HepG2 (cell line): Measurements from ENCODE around the gene JAGN1. TPM values are rescaled to one million over a fixed set of nuclear protein-coding genes. Genes with fewer than 3 reads are reported as not detected.
A peak's percentile ranks its signal among the peaks of the same experiment; 100 is the strongest.

ENCODE experiments used
- ATAC-seq: fragments of 200-7000 bp; cut with Tn5 transposase; 3 replicates; pipeline ENCODE4 v1.9.1; 2020; ENCODE audit warnings: mild to moderate bottlenecking, moderate library complexity
- BruUV-seq: library from RNA; stranded (reverse); fragments of 400-500 nt; replicated peaks from 2 replicates; lab custom pipeline; 2021; lab: Mats Ljungman, UMichigan
- CTCF ChIA-PET: fragments of 300-600 bp; formaldehyde crosslinking; extraction: SDS; loops from one replicate; lab custom pipeline; 2021; ENCODE audit warnings: low total read pairs, inconsistent platforms, low intra/inter-chr PET ratio; lab: Yijun Ruan, JAX
- POLR2A ChIA-PET: fragments of 350-600 bp; sonication (Branson Sonifier 250); formaldehyde crosslinking; loops from one replicate; lab custom pipeline; 2020; ENCODE audit warnings: antibody characterized with exemption, inconsistent platforms; lab: Yijun Ruan, JAX
- DNase-seq: peaks from one replicate; pipeline ENCODE4 v3.0.0-alpha.2; 2015; ENCODE audit warnings: low spot score
- FAIRE-seq: peaks from 3 replicates; lab custom pipeline; 2011; peaks lifted over from hg19 to GRCh38; lab: Jason Lieb, UNC
- H2AFZ ChIP-seq: one replicate; pipeline ENCODE4 v1.6.1; 2011; ENCODE audit warnings: low read length, inconsistent platforms
- H3K27ac ChIP-seq: fragments of 300-600 bp; 3 replicates; pipeline ENCODE4 v1.8.0; 2011; ENCODE audit warnings: mixed run types, mild to moderate bottlenecking, mixed read lengths, low read length, inconsistent platforms; ENCODE audit not compliant: insufficient read depth; ENCODE audit errors: extremely low read length
- H3K27me3 ChIP-seq, 2 experiments: fragments of 200-600 bp in 1 of 2; 2 replicates in 1 of 2; 3 replicates in 1 of 2; pipeline versions ENCODE4 v1.6.0 to v1.8.0; 2011; ENCODE audit warnings: low read length in 2 of 2, mild to moderate bottlenecking in 2 of 2, moderate library complexity in 2 of 2, inconsistent platforms in 1 of 2; ENCODE audit not compliant: insufficient read depth in 2 of 2, control insufficient read depth in 1 of 2
- H3K36me3 ChIP-seq, 2 experiments: fragments of 200-600 bp in 1 of 2; replicated peaks in 1 of 2; 2 replicates in 1 of 2; 3 replicates in 1 of 2; pipeline versions ENCODE4 v1.5.1 to v1.8.0; 2011; ENCODE audit warnings: low read length in 2 of 2, inconsistent platforms in 1 of 2; ENCODE audit not compliant: insufficient read depth in 2 of 2, control insufficient read depth in 1 of 2
- H3K4me1 ChIP-seq: 2 replicates; pipeline ENCODE4 v1.5.1; 2012; ENCODE audit warnings: low read length, inconsistent platforms; ENCODE audit not compliant: insufficient read depth
- H3K4me2 ChIP-seq: 2 replicates; pipeline ENCODE4 v1.6.0; 2011; ENCODE audit warnings: low read depth, low read length, inconsistent platforms
- H3K4me3 ChIP-seq, 3 experiments: fragments of 200-600 bp in 1 of 3; sonication (generic), shearing (Covaris generic) in 1 of 3; replicated peaks in 1 of 3; 2 replicates each; pipeline ENCODE4 v1.5.1; 2011 to 2016; ENCODE audit warnings: low read length in 3 of 3, inconsistent platforms in 2 of 3, low read depth in 2 of 3, mild to moderate bottlenecking in 2 of 3, control low read depth in 1 of 3, mixed read lengths in 1 of 3; ENCODE audit not compliant: insufficient read depth in 1 of 3
- H3K79me2 ChIP-seq: one replicate; pipeline ENCODE4 v1.6.1; 2011; ENCODE audit warnings: low read length, inconsistent platforms; ENCODE audit not compliant: insufficient read depth
- H3K9ac ChIP-seq: 2 replicates; pipeline ENCODE4 v1.6.0; 2011; ENCODE audit warnings: mild to moderate bottlenecking, low read depth, low read length, inconsistent platforms; ENCODE audit not compliant: insufficient read depth
- H3K9me3 ChIP-seq: 2 replicates; pipeline ENCODE4 v1.5.1; 2012; ENCODE audit warnings: mild to moderate bottlenecking, low read length
- H4K20me1 ChIP-seq: 2 replicates; pipeline ENCODE4 v1.6.0; 2011; ENCODE audit warnings: inconsistent platforms, mild to moderate bottlenecking, low read length, moderate library complexity; ENCODE audit not compliant: insufficient read depth
- ARNTL ChIP-seq: sonication (generic); formaldehyde crosslinking; IDR thresholded peaks from 2 replicates; pipeline ENCODE4 v1.4.0; 2020; ENCODE audit warnings: mild to moderate bottlenecking, missing genetic modification reagents
- DZIP1 ChIP-seq: sonication (generic); formaldehyde crosslinking; IDR thresholded peaks from 2 replicates; pipeline ENCODE4 v1.5.0; 2020; ENCODE audit warnings: mild to moderate bottlenecking, missing genetic modification reagents
- E2F1 ChIP-seq: sonication (generic); formaldehyde crosslinking; IDR thresholded peaks from 2 replicates; pipeline ENCODE4 v1.5.0; 2020; ENCODE audit warnings: missing genetic modification reagents
- ELF3 ChIP-seq: IDR thresholded peaks from 2 replicates; pipeline ENCODE4 v1.6.1; 2016; ENCODE audit warnings: missing genetic modification reagents, missing compliant biosample characterization
- HNRNPL ChIP-seq: fragments of 200-400 bp; formaldehyde crosslinking; IDR thresholded peaks from 2 replicates; pipeline ENCODE4 v1.6.1; 2017; ENCODE audit warnings: mild to moderate bottlenecking, low read depth, low read length
- KDM4B ChIP-seq: sonication (generic); formaldehyde crosslinking; IDR thresholded peaks from 2 replicates; pipeline ENCODE4 v1.4.0; 2020; ENCODE audit warnings: missing genetic modification reagents
- KDM6A ChIP-seq: IDR thresholded peaks from 2 replicates; pipeline ENCODE4 v1.6.1; 2016; ENCODE audit warnings: low read depth
- MTERF4 ChIP-seq: sonication (generic); formaldehyde crosslinking; IDR thresholded peaks from 2 replicates; pipeline ENCODE4 v1.8.0; 2023; ENCODE audit warnings: mild to moderate bottlenecking, missing genetic modification reagents
- NCOA2 ChIP-seq: sonication (generic); formaldehyde crosslinking; IDR thresholded peaks from 2 replicates; pipeline ENCODE4 v1.8.0; 2022; ENCODE audit warnings: inconsistent platforms
- NFE2L2 ChIP-seq: fragments of 150-350 bp; IDR thresholded peaks from 2 replicates; pipeline ENCODE4 v1.6.1; 2014; ENCODE audit warnings: low read length
- PAX8 ChIP-seq: sonication (generic); formaldehyde crosslinking; IDR thresholded peaks from 2 replicates; pipeline ENCODE4 v1.8.0; 2022; ENCODE audit warnings: mild to moderate bottlenecking, missing genetic modification reagents, borderline replicate concordance
- SRSF9 ChIP-seq: fragments of 200-400 bp; formaldehyde crosslinking; IDR thresholded peaks from 2 replicates; pipeline ENCODE4 v1.6.1; 2018; ENCODE audit warnings: borderline replicate concordance, mild to moderate bottlenecking, low read depth, low read length; ENCODE audit not compliant: insufficient read depth, poor library complexity, severe bottlenecking
- THAP11 ChIP-seq: IDR thresholded peaks from 2 replicates; pipeline ENCODE4 v1.6.1; 2016; ENCODE audit warnings: missing biosample characterization, missing genetic modification reagents
- XRCC5 ChIP-seq: fragments of 200-400 bp; formaldehyde crosslinking; optimal IDR thresholded peaks from 2 replicates; pipeline ENCODE3; 2017; ENCODE audit warnings: mild to moderate bottlenecking, low read length
- ZC3H13 ChIP-seq: sonication (generic); formaldehyde crosslinking; IDR thresholded peaks from 2 replicates; pipeline ENCODE4 v1.8.1; 2023; ENCODE audit warnings: mild to moderate bottlenecking, missing genetic modification reagents, moderate library complexity
- ZKSCAN5 ChIP-seq: sonication (generic); formaldehyde crosslinking; IDR thresholded peaks from 2 replicates; pipeline ENCODE4 v1.5.1; 2020; ENCODE audit warnings: mild to moderate bottlenecking, missing genetic modification reagents
- ZNF776 ChIP-seq: sonication (generic); formaldehyde crosslinking; IDR thresholded peaks from 2 replicates; pipeline ENCODE4 v1.4.0; 2020; ENCODE audit warnings: mild to moderate bottlenecking, missing genetic modification reagents
- ZNF850 ChIP-seq: sonication (generic); formaldehyde crosslinking; conservative IDR thresholded peaks from 2 replicates; pipeline ENCODE4 v1.9.0; 2021; ENCODE audit warnings: mild to moderate bottlenecking, missing genetic modification reagents
- WGBS: methylation state at CpG from one replicate; pipeline ENCODE4 v1.1.6; 2017; ENCODE audit warnings: low lambda C conversion rate; 5-methylcytosine and 5-hydroxymethylcytosine counted together
- in situ Hi-C: cut with HindIII; loops from 2 replicates; pipeline ENCODE4 v1.10.0; 2017; ENCODE audit warnings: low pct_unique_long_range_greater_than_20kb; ENCODE audit not compliant: extremely low pct_ligation_motif_present
- intact Hi-C: fragments of 100-400 bp; cut with micrococcal nuclease; formaldehyde crosslinking; loops from one replicate; pipeline ENCODE4 v1.10.0; 2022; ENCODE audit not compliant: unreplicated experiment
- polyA plus RNA-seq, 8 experiments: library from polyadenylated mRNA; depleted of rRNA in 3 of 8; stranded (reverse) in 7 of 8; unstranded in 1 of 8; fragments of >200 nt; fragmentation: Illumina TruSeq in 4 of 8; extraction: Trizol in 4 of 8; gene quantifications; 2 replicates each; pipeline versions ENCODE4 v1.2.1 to v1.2.3, GENCODE V29; 2011 to 2016; ENCODE audit warnings: low read depth in 4 of 8, missing spikeins in 1 of 8, mixed read lengths in 1 of 8; ENCODE audit not compliant: insufficient read depth in 1 of 8
- total RNA-seq, 5 experiments: library from RNA; depleted of rRNA; stranded (reverse); fragments of >200 nt; fragmentation: Illumina TruSeq; extraction: Trizol; gene quantifications; 2 replicates each; pipeline ENCODE4 v1.2.3, GENCODE V29; 2016; ENCODE audit warnings: low read depth in 1 of 5

Gene JAGN1
- total and polyA plus RNA-seq, 2 of the 13 experiments (the other 11 are each of a cell fraction or from before 2014, with no cell fraction given) = 49.9 to 50.9 TPM

DNA sequence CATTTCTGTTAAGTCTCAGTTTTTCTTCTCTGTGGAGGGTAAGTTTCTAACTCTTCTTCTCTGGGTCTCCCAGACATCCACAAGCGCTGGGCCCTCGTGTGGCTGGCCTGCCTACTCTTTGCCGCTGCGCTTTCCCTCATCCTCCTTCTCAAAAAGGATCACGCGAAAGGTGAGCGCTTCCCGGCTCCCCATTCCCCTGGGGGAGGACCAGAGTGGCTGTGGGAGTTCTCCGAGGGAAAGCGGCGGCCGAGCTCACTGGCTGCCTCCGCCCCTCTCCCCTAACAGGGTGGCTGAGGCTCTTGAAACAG lies 42.1 kb downstream of the JAGN1 start (continued):
- TF ChIP-seq SRSF9 (no peak), ZC3H13 (0 out of 2 replicates have a peak, but pooled peaks have one; percentile 11), ZKSCAN5 (CRISPR knock-in tag) (no peak), MTERF4 (CRISPR knock-in tag) (no peak), KDM6A (no peak), NFE2L2 (no peak)

DNA sequence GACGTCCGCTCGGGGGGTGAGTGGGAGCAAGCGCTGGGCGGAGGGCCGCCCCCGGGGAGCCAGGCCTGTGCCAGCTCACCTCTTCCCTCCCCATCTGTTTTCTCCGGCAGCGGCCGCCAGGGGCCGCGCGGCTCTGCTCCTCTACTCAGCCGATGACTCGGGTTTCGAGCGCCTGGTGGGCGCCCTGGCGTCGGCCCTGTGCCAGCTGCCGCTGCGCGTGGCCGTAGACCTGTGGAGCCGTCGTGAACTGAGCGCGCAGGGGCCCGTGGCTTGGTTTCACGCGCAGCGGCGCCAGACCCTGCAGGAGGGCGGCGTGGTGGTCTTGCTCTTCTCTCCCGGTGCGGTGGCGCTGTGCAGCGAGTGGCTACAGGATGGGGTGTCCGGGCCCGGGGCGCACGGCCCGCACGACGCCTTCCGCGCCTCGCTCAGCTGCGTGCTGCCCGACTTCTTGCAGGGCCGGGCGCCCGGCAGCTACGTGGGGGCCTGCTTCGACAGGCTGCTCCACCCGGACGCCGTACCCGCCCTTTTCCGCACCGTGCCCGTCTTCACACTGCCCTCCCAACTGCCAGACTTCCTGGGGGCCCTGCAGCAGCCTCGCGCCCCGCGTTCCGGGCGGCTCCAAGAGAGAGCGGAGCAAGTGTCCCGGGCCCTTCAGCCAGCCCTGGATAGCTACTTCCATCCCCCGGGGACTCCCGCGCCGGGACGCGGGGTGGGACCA lies 42.6 kb downstream of the JAGN1 start:
- POLR2A ChIA-PET = interaction anchor here (0.7 to 7.6 kb wide), 41 partner anchors 10 to 570 kb away, joined by 3 to 124 read pairs (median 5); partner anchors contain the start of genes ARPC4, FANCD2, IL17RC and IL17RE
- Histone ChIP-seq H3K4me2 (peak overlapping the region; percentile 86), H3K4me1 (peaks cover 40% of the 10 kb centered on the region), H3K36me3 (peaks cover 0 to 18% of the 10 kb centered on the region in 2 experiments; a peak in 2 of 5 replicates), H3K4me3 (peak overlapping the region; percentile 64 to 82 (median 80); a peak in 5 of 6 replicates), H3K27ac (peak overlapping the region; percentile 92), H2AFZ (no peak overlapping the region), H3K9ac (peak overlapping the region; percentile 85), H3K79me2 (peaks cover 20% of the 10 kb centered on the region), H3K27me3 (no peaks in the 10 kb centered on the region), H4K20me1 (no peaks in the 10 kb centered on the region), H3K9me3 (no peaks in the 10 kb centered on the region)
- TSS peak; percentile 85 for BruUV-seq
- FAIRE-seq = no peak
- intact Hi-C loops (loop anchor here (1.0 to 5.0 kb wide), 4 partner anchors 14 to 93 kb away; partner anchors contain the start of gene FANCD2), in situ Hi-C loops (no loop called here)
- ATAC-seq = peak; percentile 88
- CTCF ChIA-PET = interaction anchor here (0.9 to 3.1 kb wide), 2 partner anchors 13 to 71 kb away, joined by 4 to 14 read pairs; no protein-coding TSS in a partner anchor
- DNase-seq = peak; percentile 70
- 0% methylated on average over 7 of the region's 77 CpGs for WGBS
- TF ChIP-seq THAP11 (CRISPR knock-in tag) = peak; percentile 47; the same call in 1 of the 2 replicates
- TF ChIP-seq PAX8 = 0 out of 2 replicates have a peak, but pooled peaks have one; percentile 5
- 0 out of 2 replicates have a peak, but pooled peaks have one; percentile 18 for TF ChIP-seq ZNF850 (CRISPR knock-in tag)
- peak; percentile 85 for TF ChIP-seq ZNF776 (CRISPR knock-in tag)
- no peak for TF ChIP-seq E2F1 (CRISPR knock-in tag)
- peak; percentile 88 for TF ChIP-seq HNRNPL
- no peak for TF ChIP-seq ARNTL (CRISPR knock-in tag)
- TF ChIP-seq XRCC5 = peak; percentile 90
- TF ChIP-seq NCOA2 (CRISPR knock-in tag) = 0 out of 2 replicates have a peak, but pooled peaks have one; percentile 8
- 0 out of 2 replicates have a peak, but pooled peaks have one; percentile 17 for TF ChIP-seq ELF3
- no peak; the same call in 1 of the 2 replicates for TF ChIP-seq KDM4B (CRISPR knock-in tag)
- no peak; the same call in 1 of the 2 replicates for TF ChIP-seq DZIP1 (CRISPR knock-in tag)
